Tibial nerve (tissue), 4 donors: ENCODE results near the gene ANKRD53. TPM values are rescaled to one million over a fixed set of nuclear protein-coding genes. Genes with fewer than 3 reads are reported as not detected.

Source experiments
- DNase-seq, 2 donors: peaks; one replicate each; pipeline ENCODE4 v3.0.0-alpha.2; 2019; ENCODE audit warnings: low spot score in 2 of 2
- H3K27ac ChIP-seq, 4 donors: fragments of 200-600 bp; sonication (generic) in 3 of 4; one replicate each; pipeline ENCODE4 v1.5.1; 2017 to 2019; ENCODE audit warnings: mild to moderate bottlenecking in 1 of 4
- H3K27me3 ChIP-seq, 2 donors: fragments of 200-600 bp; sonication (generic) in 1 of 2; one replicate each; pipeline versions ENCODE4 v1.5.1 to v1.6.0; 2017 to 2019
- H3K36me3 ChIP-seq, 3 donors: fragments of 200-600 bp; sonication (generic); one replicate each; pipeline ENCODE4 v1.5.1; 2018 to 2019
- H3K4me1 ChIP-seq, 4 donors: fragments of 200-600 bp; sonication (generic) in 3 of 4; one replicate each; pipeline ENCODE4 v1.5.1; 2017 to 2019
- H3K4me3 ChIP-seq, 4 donors: fragments of 200-600 bp; sonication (generic) in 3 of 4; one replicate each; pipeline ENCODE4 v1.5.1; 2017 to 2019; ENCODE audit warnings: mild to moderate bottlenecking in 1 of 4, moderate library complexity in 1 of 4
- H3K9me3 ChIP-seq, 4 donors: fragments of 200-600 bp; sonication (generic) in 3 of 4; one replicate each; pipeline ENCODE4 v1.5.1; 2017 to 2019
- CTCF ChIP-seq, 5 experiments: fragments of 200-600 bp in 3 of 5; fragments of 450-650 bp in 2 of 5; sonication (generic) in 3 of 5; IDR thresholded peaks; one replicate each; pipeline ENCODE4 v1.5.1; 2016 to 2019; ENCODE audit warnings: antibody characterized with exemption in 5 of 5, mild to moderate bottlenecking in 3 of 5, moderate library complexity in 2 of 5
- EP300 ChIP-seq, 2 donors: sonication (generic); formaldehyde crosslinking; IDR thresholded peaks; one replicate each; pipeline ENCODE4 v1.6.1; 2017; ENCODE audit warnings: antibody characterized with exemption in 2 of 2, mild to moderate bottlenecking in 1 of 2
- POLR2A ChIP-seq, 2 donors: fragments of 450-650 bp; IDR thresholded peaks; one replicate each; pipeline ENCODE4 v1.6.1; 2017; ENCODE audit warnings: antibody characterized with exemption in 2 of 2, mild to moderate bottlenecking in 2 of 2, moderate library complexity in 2 of 2
- WGBS, 2 donors: methylation state at CpG; one replicate each; pipeline ENCODE4 v1.1.5; 2018; 5-methylcytosine and 5-hydroxymethylcytosine counted together
- total RNA-seq, 4 donors: library from RNA; depleted of rRNA; stranded (reverse); fragments of >200 nt; gene quantifications; one replicate each; pipeline ENCODE4 v1.1.0, GENCODE V29; 2016

Gene ANKRD53
- total RNA-seq, 4 donors from 2014 or later: 1.3 to 9.0 (median 2.7) TPM

- no peaks in the 10 kb centered on the region for H3K9me3 ChIP-seq
- no peaks in the 10 kb centered on the region for H3K27me3 ChIP-seq
- 24% methylated on average over 8 of the region's 8 CpGs for WGBS, 2 donors
- peaks cover 0 to 23% (median 5%) of the 10 kb centered on the region in 4 donors for H3K4me1 ChIP-seq
- TF ChIP-seq EP300 (IDR thresholded peaks at IDR 0.05): no peak
- TF ChIP-seq CTCF (IDR thresholded peaks at IDR 0.05): peak; percentile 57 to 80 (median 66)
- no peak overlapping the region for H3K27ac ChIP-seq
- H3K36me3 ChIP-seq: no peaks in the 10 kb centered on the region
- DNase-seq: peak; percentile 21 to 57
- H3K4me3 ChIP-seq: no peak overlapping the region
Observed at GRCh38 chr2:70946832-70947442, 31.5 kb upstream of the ANKRD53 start.

- H3K36me3 ChIP-seq: no peaks in the 10 kb centered on the region
- H3K27me3 ChIP-seq: no peaks in the 10 kb centered on the region
- peaks cover 0 to 23% (median 5%) of the 10 kb centered on the region in 4 donors for H3K4me1 ChIP-seq
- no peaks in the 10 kb centered on the region for H3K9me3 ChIP-seq
- no peak for DNase-seq
- no peak for TF ChIP-seq EP300 (IDR thresholded peaks at IDR 0.05)
- TF ChIP-seq POLR2A (IDR thresholded peaks at IDR 0.05): no peak
- no peak for TF ChIP-seq CTCF (IDR thresholded peaks at IDR 0.05)
- peak overlapping the region in 2 of 4 donors; percentile 28 to 43 for H3K4me3 ChIP-seq
- WGBS, 2 donors: 50 to 51% methylated on average over 11 of the region's 11 CpGs
- no peak overlapping the region for H3K27ac ChIP-seq
Observed at GRCh38 chr2:70947556-70948184, 30.8 kb upstream of the ANKRD53 start.

GRCh38 chr2:70948337-70949003, 30.0 kb upstream of the ANKRD53 start:
- H3K4me1 ChIP-seq: peaks cover 0 to 23% (median 5%) of the 10 kb centered on the region in 4 donors

GRCh38 chr2:70949086-70949485, 29.3 kb upstream of the ANKRD53 start:
- H3K9me3 ChIP-seq: no peaks in the 10 kb centered on the region
- H3K4me1 ChIP-seq: peaks cover 0 to 23% (median 5%) of the 10 kb centered on the region in 4 donors
- no peak overlapping the region for H3K4me3 ChIP-seq
- DNase-seq: no peak
- no peak for TF ChIP-seq POLR2A (IDR thresholded peaks at IDR 0.05)
- no peaks in the 10 kb centered on the region for H3K36me3 ChIP-seq
- no peak overlapping the region for H3K27ac ChIP-seq
- H3K27me3 ChIP-seq: no peaks in the 10 kb centered on the region
- 42 to 47% methylated on average over 11 of the region's 11 CpGs for WGBS, 2 donors

More at GRCh38 chr2:70948337-70949003, 30.0 kb upstream of the ANKRD53 start:
- Histone ChIP-seq H3K4me3 (peak overlapping the region; percentile 5 to 43 (median 28)), H3K9me3 (no peaks in the 10 kb centered on the region), H3K27ac (no peak overlapping the region), H3K27me3 (no peaks in the 10 kb centered on the region), H3K36me3 (no peaks in the 10 kb centered on the region)
- TF ChIP-seq POLR2A (IDR thresholded peaks at IDR 0.05): no peak
- peak; percentile 83 to 92 (median 87) for TF ChIP-seq CTCF (IDR thresholded peaks at IDR 0.05)
- WGBS, 2 donors: 10 to 11% methylated on average over 18 to 26 of the region's 27 CpGs
- DNase-seq: peak; percentile 66 to 88

- TF ChIP-seq CTCF (IDR thresholded peaks at IDR 0.05) (no peak), EP300 (IDR thresholded peaks at IDR 0.05) (no peak), POLR2A (IDR thresholded peaks at IDR 0.05) (no peak)
- no peak for DNase-seq
- 87 to 90% methylated on average over 7 of the region's 7 CpGs for WGBS, 2 donors
Observed at GRCh38 chr2:70954886-70955285, 23.5 kb upstream of the ANKRD53 start.

More at GRCh38 chr2:70954886-70955285, 23.5 kb upstream of the ANKRD53 start:
- H3K36me3 ChIP-seq: no peaks in the 10 kb centered on the region
- peaks cover 0 to 7% of the 10 kb centered on the region in 2 donors for H3K27me3 ChIP-seq
- no peaks in the 10 kb centered on the region for H3K4me1 ChIP-seq
- H3K4me3 ChIP-seq: no peak overlapping the region
- no peak overlapping the region for H3K27ac ChIP-seq
- no peaks in the 10 kb centered on the region for H3K9me3 ChIP-seq
